HG02840 (cell line): ENCODE data around the gene CD80.
"Not testable (repeated sequence)": the region's sequence is repeated elsewhere in the genome, so short reads cannot be mapped to it uniquely, and the experiment has no call there.

Experiments used
- ATAC-seq: cut with Tn5 transposase; IDR thresholded peaks from one replicate; pipeline ENCODE4 v1.9.1; 2021; ENCODE audit warnings: mild to moderate bottlenecking, moderate library complexity, moderate number of reproducible peaks; ENCODE audit not compliant: unreplicated experiment, low FRiP score

Gene CD80

DNA sequence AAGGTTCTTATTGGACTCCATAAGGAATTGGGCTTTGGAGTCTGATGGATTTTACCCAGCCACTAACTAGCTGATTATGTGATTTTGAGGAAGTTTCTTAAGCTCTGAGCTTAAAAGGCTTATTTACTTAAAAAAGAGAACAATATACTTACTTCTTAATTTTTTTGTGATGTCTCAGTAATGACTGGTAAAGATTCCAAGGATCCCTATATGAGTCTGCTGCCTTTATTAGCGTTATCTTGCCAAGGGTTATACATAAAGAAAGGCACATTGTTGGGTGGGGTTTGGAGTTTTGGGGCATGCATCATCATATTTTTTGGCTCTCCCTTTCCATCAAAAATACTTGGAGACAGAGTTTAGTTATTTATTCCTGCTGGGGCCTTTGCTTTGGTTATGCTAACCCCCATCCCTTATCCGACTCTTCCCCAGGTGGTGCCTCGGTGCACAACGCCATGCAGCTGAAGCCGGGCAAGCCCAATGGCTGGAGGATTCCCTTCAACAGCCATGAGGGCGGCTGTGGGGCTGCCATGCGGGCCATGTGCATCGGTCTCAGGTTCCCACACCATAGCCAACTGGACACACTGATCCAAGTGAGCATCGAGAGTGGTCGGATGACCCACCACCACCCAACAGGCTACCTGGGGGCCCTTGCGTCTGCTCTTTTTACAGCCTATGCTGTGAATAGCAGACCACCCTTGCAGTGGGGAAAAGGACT lies 26.6 kb upstream of the CD80 start:
- ATAC-seq: no peak

DNA sequence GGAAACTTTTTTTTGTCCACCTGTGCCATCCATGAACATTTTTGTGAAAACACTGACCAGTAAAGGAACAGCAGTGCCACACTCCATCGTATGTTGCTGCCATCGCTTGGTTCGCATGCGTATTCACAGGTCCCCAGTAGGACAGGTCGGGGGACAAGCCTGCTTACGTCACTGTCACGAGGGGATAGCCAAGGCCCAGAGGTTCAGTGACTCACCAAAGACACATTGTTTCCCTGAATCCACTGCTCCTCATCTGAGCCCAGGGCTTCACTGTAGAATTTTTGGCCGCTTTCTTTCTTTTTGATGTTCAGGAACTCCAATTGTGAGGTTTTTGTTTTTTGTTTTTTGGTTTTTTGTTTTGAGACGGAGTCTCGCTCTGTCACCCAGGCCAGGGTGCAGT lies 25.8 kb upstream of the CD80 start:
- no peak for ATAC-seq

DNA sequence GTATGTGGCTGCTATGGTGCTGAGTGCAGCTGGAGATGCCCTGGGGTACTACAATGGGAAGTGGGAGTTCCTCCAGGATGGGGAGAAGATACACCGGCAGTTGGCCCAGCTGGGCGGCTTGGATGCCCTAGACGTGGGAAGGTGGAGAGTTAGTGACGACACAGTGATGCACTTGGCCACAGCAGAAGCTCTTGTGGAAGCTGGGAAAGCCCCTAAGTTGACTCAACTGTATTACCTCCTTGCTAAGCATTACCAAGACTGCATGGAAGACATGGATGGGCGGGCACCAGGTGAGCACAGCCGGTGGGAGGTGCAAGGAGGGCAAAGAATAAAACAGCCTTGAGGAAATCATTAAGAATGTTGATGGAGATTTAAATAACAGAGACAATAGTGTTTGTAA lies 22.8 kb upstream of the CD80 start:
- no peak for ATAC-seq

DNA sequence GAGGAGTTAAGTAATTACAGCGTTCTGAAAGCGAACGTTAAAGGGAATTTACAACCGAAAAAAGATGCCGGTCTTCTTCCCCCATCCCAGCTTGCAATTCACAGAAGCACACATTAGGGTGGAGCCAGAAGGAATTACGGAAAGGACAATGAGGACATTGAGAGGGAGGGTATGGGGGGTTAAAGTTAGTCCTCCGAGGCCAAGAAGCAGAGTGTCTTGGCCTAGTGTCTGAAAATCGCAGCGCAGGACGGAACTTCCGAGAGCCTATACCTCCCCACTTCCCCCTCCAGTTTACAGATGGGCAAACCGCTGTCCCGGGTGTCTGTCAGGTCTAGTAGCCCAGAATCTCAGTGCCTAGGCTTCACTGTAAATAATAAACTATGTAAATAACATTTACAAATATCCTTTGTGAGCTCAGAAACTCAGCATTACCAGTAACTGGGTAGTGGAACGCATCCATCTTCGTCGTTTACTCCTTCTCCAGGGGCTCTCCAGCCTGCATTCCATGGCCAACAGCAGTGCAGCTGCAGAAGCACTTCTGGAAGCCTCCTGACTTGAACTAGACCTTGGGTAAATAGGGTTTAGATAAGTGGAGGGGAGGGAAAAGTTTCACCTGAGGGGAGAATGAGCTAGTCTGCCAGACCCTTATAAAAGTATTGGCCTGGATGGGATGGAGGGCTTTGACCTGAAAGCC lies 20.8 kb upstream of the CD80 start:
- ATAC-seq: peak; percentile 61

DNA sequence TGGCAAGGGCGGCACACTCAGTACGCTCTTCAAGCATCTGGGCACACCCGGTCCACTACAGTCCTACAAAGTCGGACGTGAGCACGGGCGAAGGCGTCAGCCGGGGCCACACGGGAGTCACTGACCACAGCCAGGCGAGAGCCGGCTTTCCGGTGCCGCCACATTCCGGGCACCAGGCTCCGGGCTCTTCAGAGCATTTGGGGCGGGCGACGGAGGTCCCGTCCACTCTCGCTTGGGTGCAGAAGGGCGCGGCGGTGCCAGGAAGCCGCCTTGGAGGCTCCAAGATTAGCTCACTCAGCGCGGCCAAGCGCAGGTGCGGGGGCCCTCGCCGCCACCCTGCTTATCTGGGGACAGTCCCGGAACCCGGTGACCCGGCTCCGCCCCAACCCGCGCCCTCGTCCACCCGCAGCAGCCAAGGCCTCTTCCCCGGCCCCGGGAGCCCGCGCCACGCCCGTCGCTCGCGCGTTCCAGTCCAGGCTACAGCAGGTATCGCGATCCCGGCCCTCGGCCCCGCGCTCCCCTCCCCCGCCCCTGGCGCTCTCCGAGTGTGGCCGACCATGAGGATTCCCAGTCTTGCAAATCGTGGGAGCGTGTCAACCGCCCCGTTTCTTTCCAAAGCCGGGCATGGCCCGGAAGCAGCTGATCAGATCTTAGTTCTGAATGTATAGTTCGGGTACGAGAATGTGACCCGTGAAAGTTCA lies 20.1 kb upstream of the CD80 start, which contains the start of gene ADPRH:
Gene ADPRH, plus strand, starts transcription at position 127 of the 701 bp plus-strand sequence. CDS start 2,678 bp downstream, outside the sequence.
- peak; percentile 54 for ATAC-seq

DNA sequence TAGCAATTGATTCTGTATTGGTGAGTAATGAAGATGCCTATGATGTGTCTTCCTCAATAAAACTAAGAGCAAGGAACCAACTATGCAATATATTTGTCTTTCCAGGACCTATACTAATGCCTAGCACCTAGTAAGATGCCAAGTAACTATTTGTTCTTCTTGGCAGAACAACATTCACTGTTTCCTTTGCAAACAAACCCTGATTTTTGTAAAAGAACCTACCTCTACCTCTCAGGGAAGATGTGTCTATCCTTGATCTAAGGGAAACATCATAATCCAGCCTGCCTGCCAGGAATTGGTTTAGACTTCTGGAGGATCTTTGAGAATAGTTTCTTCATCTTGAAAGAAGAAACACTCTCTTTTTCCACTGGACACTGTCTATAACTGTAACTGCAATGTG lies 16.1 kb upstream of the CD80 start:
- no peak for ATAC-seq

DNA sequence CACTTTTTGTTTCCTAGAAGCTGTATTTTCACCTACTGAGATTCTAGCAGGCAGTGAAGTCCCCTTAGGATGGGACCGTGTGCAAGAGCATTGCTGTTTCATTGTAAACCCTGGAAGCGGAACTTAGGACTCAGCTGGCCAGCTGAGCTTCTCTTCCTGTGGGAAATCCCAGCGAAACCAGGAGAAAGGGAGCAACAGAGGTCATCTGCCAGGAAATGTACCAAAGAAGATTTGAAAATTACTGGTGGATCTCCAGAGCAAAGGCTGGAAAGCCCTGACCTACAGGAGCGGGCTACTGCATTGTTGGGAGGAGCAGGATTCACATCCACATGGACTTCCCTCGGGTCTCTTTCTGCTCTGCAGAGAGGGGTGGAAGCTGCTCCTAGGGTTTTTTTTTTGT lies 12.3 kb upstream of the CD80 start:
- no peak for ATAC-seq

DNA sequence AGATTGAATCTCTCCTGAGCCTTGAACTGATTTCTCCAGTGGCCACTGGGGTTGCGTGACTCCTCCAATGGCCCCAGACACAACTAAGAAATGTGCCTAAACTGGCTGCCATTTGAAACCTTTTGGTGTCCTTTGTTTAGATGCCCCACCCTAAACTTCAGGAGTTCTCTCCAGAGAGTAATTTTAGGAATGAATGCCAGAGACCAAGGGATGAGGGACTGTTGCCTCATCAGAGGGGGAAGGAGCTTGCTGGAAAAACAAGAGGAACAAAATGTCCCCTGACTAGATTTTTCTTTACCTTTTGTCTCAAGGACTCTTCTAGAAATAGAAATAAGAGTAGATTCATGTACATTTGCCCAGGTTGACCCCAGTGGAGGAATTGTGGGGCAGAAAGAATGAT lies 11.8 kb upstream of the CD80 start:
- no peak for ATAC-seq

DNA sequence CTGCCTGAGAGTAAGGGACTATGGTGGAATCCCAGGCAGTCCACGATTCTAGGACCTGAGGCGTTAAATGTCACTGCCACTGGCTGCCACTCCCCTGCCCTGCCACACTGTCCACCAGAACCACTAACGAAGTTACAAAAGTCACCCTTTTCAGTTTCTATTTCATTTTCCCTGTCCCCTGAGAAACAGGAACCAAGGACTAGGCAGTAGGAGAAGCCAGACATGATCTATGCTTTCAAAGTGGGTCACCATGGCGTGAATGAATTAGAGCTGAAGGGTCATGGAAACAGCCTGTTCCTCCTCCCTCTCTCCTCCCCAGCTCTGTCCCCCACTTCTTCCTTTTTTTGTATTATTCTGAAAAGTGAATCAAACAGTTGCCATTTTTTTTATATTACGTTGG lies 10.8 kb upstream of the CD80 start:
- no peak for ATAC-seq

DNA sequence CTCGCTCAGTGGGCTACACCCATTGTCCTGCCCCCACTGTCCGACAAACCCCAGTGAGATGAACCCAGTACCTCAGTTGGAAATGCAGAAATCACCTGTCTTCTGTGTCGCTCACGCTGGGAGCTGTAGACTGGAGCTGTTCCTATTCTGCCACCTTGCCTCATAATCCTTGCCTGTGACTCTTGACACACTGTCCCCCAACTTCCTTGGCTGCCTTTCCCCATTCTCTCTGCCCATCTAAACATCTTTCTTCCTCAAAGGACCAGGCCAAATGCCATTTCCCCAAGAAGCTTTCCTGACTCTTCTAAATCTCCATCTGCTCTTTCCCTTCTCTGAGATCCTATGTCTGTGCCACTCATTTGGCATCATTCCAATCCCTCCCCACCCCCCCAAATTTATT lies 9.7 kb upstream of the CD80 start:
- ATAC-seq: no peak

DNA sequence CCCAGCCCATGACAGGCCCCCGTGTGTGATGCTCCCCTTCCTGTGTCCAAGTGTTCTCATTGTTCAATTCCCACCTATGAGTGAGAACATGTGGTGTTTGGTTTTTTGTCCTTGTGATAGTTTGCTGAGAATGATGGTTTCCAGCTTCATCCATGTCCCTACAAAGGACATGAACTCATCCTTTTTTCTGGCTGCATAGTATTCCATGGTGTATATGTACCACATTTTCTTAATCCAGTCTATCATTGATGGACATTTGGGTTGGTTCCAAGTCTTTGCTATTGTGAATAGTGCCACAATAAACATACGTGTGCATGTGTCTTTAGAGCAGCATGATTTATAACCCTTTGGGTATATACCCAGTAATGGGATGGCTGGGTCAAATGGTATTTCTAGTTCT lies 3.9 kb upstream of the CD80 start:
- ATAC-seq: not testable (repeated sequence)

DNA sequence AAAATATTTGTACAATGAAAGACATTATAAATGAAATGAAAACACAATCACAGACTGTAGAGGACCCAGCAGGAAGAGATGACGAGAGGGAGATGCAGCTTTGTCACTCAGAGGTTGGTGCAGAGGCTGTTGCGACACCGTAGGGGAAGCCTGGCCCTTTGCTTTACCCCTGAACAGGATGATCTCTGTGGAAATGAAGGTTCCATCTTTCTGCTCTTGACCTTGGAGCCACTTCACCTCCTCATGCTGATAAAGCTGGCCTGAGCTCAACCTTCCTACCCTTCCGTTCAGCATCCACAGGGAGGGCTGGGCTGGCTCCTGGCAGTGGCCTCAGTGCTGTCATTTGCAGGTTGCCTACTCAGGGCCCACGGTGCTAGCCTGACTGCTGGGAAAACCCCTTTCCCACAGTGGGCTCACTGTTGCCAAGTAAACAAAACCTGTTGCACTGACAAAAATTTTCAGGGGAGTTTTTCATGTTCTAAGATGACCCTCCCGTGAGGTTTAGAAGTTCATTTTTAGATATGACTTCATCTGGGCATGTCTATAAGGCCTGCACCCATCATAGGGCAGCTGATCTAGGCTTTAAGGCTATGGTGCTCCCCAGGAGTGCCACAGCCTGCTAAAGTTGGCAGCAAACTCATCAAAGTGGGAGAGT lies 3.0 kb upstream of the CD80 start:
- peak; percentile 79 for ATAC-seq

DNA sequence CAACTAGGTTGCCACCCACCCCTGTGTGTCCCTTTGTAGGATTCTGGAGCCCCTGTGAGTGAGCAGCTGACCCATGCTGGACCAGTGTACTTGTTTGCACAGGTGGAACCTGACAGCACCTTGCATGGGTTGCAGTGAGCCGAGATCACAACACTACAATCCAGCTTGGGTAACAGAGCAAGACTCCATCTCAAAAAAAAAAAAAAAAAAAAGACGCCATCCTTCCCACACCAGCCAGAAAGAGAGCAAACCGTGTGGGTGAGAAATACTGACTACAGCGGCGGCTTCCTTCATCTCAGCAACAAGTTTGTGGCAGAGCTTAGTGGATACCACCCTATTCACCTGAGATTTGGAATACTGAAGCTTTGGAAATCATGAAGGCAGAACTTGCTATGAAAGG lies 746 bp upstream of the CD80 start:
- no peak for ATAC-seq

DNA sequence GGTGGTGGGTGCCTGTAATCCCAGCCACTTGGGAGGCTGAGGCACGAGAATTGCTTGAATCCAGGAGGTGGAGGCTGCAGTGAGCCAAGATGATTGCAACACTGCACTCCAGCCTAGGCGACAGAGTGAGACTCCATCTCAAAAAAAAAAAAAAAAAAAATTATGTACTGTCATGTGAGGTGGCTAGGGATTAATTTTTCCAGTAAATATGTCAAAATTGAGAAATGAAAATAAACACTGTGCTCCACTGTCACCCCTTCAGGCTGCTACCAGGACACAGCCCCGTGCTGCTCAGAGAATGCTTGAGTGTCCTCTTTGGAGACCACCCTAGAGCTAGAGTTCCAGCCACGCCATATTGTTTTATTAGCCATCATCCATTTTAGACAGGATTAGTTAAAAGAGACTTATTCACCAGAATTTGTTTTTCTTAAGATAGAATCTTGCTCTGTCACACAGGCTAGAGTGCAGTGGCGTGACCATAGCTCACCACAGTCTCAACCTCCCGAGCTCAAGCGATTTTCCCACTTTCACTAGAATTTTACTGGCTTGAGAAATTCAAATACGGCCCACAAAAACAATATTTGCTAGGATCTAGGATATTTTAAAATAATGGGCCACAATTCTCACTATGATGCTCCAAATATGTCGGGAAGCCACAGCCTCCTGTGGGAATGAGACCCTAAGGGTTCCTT lies 642 bp downstream of the CD80 start:
- no peak for ATAC-seq

DNA sequence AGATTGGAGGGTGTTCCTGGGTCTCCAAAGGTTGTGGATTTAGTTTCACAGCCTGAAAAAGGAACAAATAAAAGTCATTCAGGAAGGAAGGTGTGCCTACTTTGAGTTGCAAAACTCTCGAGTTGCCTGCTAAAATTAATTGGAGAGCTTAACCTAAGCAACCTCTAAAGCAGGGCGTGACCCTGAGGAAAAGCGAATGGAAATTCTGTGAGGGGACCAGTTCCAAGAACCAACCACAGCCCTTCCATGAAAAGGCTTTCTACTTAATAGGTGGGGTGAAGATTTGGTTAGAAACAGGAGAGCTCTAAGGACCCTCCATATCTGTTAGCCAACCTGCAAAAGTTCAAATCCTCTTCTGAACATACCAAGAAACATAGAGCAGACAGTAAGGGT lies 1.5 kb downstream of the CD80 start:
- ATAC-seq: no peak

DNA sequence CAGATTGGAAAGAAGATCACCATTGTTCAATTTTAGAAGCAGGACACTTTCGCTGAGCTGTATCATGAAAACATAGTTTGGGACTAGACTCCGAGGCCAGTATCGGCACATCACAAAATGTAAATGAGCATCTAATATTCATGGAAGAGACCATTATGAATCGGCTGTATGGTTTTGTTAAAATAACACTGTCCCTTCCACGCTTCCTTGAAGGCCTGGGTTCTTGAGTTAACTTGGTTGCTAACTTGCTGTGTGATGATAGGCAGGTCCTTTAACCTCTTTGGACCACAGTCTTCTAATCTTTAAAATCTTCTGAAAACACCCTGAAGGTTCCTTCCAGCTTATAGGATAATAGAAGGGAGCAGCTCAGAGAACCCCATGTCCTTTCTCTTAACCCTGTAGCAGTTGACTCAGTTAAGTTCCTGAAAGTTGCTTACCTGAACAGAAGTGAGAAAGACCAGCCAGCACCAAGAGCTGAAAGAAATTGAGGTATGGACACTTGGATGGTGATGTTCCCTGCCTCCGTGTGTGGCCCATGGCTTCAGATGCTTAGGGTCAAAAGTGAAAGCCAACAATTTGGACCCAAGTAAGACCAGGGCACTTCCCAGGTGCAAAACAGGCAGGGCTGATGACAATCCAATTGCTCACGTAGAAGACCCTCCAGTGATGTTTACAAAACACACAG lies 2.1 kb downstream of the CD80 start:
- no peak for ATAC-seq

DNA sequence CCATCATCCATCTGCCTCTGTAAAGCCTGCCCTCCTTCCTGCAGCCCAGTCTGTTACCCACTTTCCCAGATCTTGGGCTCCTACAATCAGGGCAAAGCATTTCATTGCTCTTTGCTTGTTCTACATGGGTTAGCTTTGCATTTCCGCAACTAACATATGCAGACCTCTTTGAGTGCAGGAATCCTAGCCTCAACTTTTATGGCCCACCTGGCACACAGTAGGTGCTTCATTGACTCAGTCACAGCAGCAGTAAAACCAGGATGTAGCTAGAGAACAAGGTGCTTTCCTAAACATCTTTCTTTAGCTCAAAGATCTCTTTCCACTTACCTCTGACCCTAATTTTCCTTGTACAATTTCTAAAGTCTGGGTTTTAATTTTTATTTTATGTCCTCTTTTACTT lies 3.5 kb downstream of the CD80 start:
- ATAC-seq: no peak

DNA sequence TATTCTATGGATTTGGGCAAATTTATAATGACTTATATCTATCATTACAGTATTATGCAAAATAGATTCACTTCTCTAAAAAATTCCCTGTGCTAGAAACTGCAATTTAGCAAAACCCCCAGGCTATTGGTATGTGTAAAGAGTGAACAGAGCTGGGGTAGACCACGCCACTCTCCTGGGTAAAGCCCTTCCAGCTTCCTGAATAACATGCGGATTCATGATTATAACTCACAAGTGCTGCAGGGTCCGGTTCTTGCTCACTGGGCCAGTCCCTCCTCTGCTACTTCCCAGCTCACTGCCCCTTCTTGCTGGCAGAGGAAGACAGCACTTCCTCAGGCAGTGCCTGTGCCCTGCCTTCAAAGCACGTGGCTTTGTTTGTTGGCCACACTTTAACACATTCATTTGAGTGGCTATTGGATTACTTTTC lies 4.1 kb downstream of the CD80 start:
- ATAC-seq: no peak

DNA sequence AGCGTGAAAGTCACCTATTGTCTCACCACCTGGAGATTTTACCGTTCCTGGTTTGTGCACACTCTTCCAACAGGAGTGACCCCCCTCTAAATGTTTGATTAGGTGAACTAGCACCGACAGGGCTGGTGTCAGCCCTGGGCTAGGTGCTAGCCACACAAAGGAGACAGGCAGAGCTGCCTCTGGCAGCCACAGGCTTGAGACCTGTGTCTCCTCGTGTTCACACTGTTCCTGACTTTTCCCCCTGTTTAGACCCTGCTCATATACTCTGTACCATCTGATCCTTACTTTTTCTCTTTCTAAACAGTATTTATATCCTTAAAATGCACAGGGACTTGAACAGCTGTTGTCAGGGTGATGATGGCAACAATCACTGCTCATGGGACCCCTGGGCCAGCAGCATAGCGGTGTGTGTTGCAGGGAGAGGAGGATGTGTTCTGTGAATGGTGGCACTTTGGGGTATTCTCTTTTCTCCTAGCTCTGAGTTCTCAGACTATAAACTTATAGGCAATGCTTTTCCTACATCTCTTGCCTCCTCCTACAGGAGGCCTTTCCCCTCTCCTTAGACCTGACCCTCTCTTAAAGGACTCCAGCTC lies 5.5 kb downstream of the CD80 start:
- no peak for ATAC-seq

DNA sequence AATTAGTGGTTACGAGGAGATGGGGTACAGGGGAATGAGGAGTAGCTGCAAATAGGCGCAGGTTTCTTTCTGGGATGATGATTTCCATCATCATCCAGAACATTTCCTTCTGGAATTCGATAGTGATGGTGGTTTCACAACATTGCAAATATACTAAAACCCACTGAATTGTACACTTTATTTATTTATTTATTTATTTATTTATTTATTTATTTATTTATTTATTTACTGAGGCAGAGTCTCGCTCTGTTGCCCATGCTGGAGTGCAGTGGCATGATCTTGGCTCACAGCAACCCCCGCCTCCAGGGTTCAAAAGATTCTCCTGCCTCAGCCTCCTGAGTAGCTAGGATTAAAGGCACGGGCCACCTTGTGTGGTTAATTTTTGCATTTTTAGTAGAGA lies 6.5 kb downstream of the CD80 start:
- ATAC-seq: not testable (repeated sequence)
